ENCODE results near the gene TXNDC9.
"Not testable (repeated sequence)": the region's sequence is repeated elsewhere in the genome, so short reads cannot be mapped to it uniquely, and the experiment has no call there.

Gene TXNDC9

DNA sequence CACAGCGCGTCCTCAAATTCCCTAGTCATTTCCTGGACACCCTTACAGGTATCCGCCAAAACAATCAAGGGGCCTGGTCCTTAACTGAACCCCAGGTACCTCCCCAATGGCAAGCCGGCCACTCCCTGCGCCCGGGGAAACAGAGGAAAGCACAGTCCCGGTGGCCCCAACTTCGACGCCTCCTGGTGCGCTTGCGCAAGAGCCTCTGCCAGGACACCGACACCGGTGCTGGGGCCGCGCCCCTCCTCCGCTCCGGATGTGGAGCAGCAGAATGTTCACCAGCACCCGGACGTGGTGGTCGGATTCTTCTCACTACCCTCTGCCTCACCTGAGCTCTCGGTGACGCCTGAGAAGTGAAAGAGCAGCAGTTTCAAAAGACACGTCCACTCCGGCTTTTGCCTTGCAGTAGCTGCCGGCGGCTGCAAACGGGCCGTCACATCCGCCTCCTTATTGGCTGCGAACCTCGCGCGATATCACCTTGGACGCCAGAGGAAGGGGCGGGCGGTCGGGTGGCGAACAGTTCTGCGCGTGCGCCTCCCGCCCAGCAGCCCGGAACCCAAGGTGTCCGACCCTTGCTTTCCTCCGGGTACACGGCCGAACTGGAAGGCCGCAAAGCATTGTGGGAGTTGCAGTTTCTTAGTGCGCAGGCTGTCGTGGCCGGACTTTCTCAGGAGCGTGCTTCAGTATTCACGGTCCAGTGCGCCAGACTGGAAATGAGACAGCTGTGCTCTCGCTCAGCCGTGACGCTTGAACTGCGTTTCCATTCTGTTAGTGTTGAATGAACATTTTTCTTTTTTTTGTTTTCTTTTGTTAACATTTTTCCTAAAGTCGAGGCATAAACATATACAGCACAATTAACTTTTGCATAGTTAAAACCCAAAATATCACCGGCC, at the start of gene TXNDC9:
Gene TXNDC9, minus strand, starts transcription at position 423 of the 893 bp plus-strand sequence. CDS start 3,123 bp downstream, outside the sequence.
- peak; percentile 97 for DNase-seq

DNA sequence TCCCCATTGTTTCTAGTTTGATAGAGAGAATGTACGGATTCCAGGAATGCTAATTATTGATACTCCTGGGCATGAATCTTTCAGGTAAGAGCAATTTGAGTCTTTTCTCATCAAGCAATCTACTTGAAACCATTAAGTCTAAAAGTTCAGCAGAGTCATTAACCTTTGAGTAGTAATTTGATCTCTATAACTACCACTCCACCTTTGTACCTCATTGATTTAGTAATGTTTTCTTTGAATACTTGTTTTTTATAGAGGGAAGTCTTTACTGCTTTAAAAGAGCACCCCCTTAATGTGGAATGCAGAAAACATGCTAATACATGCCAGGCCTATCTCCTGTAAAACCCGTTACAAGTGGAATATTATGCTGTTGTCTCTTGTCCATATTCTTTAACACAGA, 46.0 kb upstream of the TXNDC9 start:
- no peak for DNase-seq

GRCh38 chr2:99380376-99381010, 44.4 kb upstream of the TXNDC9 start:
- DNase-seq, result no peak

- no peak for DNase-seq
Observed at GRCh38 chr2:99377879-99378278, 41.7 kb upstream of the TXNDC9 start.

DNA sequence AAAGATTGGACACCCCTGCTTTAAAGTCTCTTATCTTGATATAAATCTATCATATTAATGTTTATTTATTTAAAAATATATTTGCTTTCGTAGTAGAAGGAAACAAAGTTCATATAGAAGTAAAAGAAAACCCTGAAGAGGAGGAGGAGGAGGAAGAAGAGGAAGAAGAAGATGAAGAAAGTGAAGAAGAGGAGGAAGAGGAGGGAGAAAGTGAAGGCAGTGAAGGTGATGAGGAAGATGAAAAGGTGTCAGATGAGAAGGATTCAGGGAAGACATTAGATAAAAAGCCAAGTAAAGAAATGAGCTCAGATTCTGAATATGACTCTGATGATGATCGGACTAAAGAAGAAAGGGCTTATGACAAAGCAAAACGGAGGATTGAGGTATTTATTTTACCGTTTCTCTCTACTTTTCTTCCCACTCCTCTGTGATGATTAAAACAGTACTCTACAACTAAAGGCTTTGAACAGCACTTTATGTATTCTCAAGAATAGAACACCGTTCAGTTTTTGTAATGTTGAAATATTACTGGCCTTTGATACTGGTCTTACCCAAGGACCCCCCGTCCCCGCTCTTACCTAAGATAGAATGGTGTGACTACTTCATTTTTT, 40.2 kb upstream of the TXNDC9 start:
- DNase-seq, result no peak

GRCh38 chr2:99374747-99375146, 38.6 kb upstream of the TXNDC9 start:
- DNase-seq, result no peak

- no peak for DNase-seq
Observed at GRCh38 chr2:99373144-99373543, 37.0 kb upstream of the TXNDC9 start.

- DNase-seq, result not testable (repeated sequence)
Observed at GRCh38 chr2:99368854-99369253, 32.7 kb upstream of the TXNDC9 start.

DNA sequence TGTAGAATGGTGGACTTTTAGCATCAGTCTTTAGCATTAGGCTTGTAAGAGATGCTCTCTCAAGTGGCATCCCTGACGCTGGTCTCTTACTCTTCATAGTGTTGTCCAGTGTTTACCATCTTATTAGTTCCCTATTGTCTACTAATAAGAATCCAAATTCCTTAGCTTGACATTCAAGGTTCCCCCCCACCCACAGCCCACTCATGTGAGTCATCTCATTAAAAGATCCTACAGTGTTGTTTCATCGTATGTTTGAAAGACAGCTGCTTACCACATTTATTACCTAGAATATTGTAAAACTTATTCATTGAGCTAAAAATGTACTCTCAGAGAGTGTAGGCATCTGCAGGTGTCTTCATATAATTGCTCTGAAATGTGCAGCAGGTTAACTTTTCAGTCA, 29.5 kb upstream of the TXNDC9 start:
- DNase-seq, result no peak

- DNase-seq, result no peak
Observed at GRCh38 chr2:99356853-99357252, 20.7 kb upstream of the TXNDC9 start.

DNA sequence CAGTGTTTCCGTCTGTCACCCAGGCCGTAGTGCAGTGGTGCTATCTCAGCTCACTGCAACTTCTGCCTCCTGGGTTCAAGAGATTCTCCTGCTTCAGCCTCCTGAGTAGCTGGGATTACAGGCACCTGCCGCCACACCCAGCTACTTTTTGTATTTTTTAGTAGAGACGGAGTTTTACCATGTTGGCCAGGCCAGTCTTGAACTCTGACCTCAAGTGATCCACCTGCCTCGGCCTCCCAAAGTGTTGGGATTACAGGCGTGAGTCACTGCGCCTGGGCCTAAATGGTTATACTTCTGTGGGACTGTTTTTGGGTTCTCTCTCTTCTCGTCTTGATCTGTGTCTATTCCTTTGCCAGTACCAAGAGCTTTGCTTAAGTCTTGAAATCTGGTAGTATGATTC, 18.7 kb upstream of the TXNDC9 start:
- DNase-seq, result not testable (repeated sequence)

GRCh38 chr2:99354070-99354469, 17.9 kb upstream of the TXNDC9 start:
- DNase-seq, result no peak

GRCh38 chr2:99350194-99350593, 14.1 kb upstream of the TXNDC9 start:
- no peak for DNase-seq

DNA sequence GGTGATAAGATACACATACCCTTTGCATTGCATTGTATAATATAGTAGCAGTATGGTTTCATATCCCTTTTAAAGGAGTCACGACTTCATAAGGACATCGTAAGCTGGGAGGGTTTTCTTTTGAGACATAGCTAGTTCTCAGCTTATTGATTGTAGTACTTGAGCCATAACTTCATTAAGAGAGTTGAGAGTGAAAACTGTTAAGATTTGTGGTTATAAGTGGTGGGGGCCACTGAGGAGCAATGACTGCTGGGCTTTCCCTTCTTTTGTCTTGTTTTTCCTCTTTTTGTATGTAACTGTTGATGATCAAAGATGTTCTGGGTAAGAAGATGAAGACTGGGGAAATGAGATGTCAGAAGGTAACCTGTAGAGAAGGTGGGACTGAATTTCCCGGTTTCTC, 12.0 kb upstream of the TXNDC9 start:
- DNase-seq, result no peak

DNA sequence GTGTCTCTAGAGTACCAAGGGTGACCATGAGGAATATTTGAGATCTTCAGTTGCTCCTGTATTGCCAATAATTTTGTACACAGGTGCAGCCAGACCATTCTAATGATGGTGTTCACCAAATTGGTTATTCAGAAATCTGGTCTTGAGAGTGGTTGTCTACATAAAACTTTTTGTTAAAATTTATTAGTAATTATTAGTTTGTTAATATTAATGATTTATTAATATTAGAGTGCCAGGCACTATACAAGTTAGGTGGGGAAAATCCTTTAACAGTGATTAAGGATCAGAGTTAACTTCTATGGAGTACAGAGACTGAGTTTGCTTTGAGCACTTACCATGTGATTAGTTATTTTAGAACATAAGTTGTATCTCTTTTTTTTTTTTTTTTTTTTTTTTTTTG, 10.1 kb upstream of the TXNDC9 start:
- DNase-seq, result no peak

DNA sequence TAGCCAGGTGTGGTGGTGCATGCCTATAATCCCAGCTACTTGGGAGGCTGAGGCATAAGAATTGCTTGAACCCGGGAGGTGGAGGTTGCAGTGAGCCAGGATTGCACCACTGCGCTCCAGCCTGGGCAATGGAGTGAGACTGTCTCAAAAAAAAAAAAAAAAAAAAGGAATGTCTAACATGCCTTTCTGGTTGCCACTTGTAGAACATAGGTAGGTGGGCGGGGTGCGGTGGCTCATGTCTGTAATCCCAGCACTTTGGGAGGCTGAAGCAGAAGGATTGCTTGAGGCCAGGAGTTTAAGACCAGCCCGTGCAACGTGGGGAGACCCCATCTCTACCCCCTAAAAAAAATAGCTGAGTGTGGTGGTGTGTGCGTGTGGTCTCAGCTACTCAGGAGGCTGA, 9.3 kb upstream of the TXNDC9 start:
- not testable (repeated sequence) for DNase-seq

GRCh38 chr2:99342536-99342935, 6.4 kb upstream of the TXNDC9 start:
- no peak for DNase-seq

DNA sequence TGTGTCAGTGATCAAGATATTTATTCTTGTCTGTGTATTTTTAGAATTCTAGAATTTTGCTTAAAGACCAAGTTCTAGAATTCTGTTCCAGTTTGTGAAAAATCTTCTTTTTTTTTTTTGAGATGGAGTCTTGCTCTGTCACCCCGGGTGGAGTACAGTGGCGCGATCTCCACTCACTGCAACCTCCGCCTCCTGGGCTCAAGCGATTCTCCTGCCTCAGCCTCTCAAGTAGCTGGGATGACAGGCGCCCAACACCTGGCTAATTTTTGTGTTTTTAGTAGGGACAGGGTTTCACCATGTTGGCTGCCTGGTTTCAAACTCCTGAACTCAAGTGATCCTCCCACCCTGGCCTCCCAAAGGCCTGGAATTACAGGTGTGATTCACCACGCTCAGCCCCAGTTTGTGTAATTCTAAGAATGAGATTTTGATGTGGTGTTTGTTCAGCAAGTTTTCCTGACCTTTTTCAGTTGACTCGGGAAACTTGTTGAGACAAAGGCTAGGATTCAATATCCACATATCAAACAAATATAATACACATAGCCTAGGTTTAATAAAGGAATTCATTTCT, 4.6 kb upstream of the TXNDC9 start:
- DNase-seq, result no peak

DNA sequence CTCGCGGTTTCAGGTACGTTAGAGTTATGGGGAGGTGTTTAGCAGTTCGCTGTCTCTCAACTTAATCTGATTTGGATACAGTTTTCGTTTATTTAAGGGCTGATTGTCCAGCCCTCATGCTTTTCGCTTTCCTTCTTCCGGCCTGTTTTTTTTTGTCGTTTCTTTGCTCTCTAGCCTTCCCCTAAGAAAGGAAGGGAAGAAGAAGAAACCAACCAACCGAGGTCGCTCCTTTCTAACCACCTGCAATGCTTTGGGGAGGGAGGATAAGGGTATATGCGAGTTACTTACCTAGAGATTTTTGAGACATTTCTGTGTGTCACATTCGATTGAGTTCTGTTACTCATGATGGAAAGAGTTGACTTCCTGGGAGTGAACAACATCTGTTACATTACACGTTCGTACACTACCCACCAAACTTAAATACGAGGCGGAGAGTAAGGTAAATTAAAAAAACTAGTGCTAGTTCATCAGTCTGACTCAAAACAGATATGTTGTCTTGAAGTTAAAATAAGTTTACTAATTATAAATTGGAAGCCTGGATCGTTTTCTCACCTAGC, 2.0 kb upstream of the TXNDC9 start:
- DNase-seq, result no peak

DNA sequence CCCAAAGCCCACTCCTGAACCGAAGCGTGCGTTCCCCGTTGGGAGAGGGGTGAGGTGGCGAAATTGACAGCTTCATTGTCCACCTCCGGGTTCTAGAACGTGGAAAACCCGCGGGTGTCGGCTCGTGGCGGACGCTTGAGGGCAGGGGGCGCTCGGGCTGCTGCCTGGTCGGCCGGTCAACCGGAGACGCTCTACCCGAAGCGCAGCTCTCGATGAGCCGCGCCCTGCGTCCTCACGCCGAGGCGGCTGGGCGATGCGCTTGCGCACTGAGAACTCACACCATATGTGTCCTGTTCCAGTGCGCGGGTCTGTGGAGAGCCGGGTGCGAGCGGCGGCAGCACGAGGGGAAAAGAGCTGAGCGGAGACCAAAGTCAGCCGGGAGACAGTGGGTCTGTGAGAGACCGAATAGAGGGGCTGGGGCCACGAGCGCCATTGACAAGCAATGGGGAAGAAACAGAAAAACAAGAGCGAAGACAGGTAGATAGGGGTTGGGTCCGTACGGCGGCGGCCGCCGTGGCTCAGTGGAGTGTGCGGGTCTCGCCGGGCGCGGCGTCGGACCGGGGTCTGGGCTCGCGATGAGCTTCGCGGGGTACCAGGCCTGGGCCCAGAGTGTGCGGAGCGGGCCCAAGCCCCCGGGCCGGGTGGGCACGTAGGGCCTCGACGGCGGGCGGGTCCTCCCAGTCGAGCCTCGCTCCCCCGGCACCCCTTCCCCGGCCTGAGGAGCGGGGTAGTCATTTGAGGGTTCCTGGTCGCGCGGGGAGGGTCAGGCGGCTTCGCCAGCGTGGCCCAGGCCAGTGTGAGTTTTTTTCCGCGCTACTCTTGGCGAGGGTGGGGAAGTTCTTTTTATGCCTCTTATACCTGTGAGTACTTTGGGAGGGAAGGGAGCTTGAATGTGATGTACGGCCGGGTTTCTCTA, 1.2 kb upstream of the TXNDC9 start, which contains the start of gene EIF5B:
Gene EIF5B, plus strand, starts transcription at position 277 of the 916 bp plus-strand sequence. Its CDS starts 166 bp downstream, at position 443.
- peak; percentile 88 for DNase-seq

DNA sequence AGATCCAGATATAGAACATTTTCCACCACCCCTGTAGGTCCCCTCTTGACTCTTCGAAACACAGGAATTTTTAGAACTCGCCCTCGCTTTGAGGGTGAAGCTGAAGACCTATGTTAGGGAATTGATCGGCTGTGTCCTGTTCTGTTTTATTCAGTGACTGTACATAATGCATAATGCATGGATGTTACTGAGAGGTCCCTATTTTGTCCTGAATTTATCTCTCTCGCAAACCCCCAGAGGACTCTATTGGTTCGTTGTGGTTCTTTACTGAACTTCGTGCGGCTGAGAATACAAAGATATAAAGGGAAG, 625 bp upstream of the TXNDC9 start:
- no peak for DNase-seq

DNA sequence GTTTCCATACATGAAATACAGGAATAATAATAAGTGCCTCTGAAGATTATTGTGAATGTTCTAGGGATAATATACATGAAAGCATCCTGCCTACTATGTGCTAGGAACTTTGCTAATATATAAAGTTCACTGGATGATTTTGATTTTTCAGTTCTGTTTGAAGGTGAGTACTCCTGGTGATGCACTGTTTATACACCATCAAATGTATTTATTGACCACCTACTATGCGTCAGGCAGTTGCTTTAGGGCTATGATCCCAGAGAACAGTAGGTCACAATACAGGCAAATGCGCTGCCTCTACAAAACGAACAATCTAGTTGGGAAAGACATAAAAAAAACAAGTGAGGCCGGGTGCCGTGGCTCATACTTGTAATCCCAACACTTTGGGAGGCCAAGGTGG, 10.7 kb downstream of the TXNDC9 start:
- DNase-seq, result no peak

All from T1000 (cell line).